Tibial artery (tissue), 4 donors: ENCODE results near the gene C4orf36.

Experiments used
- DNase-seq, 2 donors: peaks; one replicate each; pipeline ENCODE4 v3.0.0-alpha.2; 2019
- H3K27ac ChIP-seq, 2 donors: fragments of 200-600 bp; sonication (generic) in 1 of 2; 1 replicate in 1 of 2; 2 replicates in 1 of 2; pipeline ENCODE4 v1.5.1; 2018 to 2019; ENCODE audit warnings: mild to moderate bottlenecking in 1 of 2
- H3K27me3 ChIP-seq, 2 donors: fragments of 200-600 bp; sonication (generic) in 1 of 2; one replicate each; pipeline versions ENCODE4 v1.5.1 to v1.6.0; 2016 to 2019
- H3K36me3 ChIP-seq, 3 donors: fragments of 200-600 bp; sonication (generic) in 2 of 3; one replicate each; pipeline ENCODE4 v1.5.1; 2016 to 2019; ENCODE audit warnings: mild to moderate bottlenecking in 2 of 3
- H3K4me1 ChIP-seq, 4 donors: fragments of 200-600 bp; sonication (generic) in 2 of 4; 1 replicate in 3 of 4; 2 replicates in 1 of 4; pipeline ENCODE4 v1.5.1; 2016 to 2019
- H3K4me3 ChIP-seq, 2 donors: fragments of 200-600 bp; sonication (generic) in 1 of 2; 1 replicate in 1 of 2; 2 replicates in 1 of 2; pipeline ENCODE4 v1.5.1; 2018 to 2019; ENCODE audit warnings: mild to moderate bottlenecking in 2 of 2
- H3K9me3 ChIP-seq, 3 donors: fragments of 200-600 bp; sonication (generic) in 1 of 3; one replicate each; pipeline ENCODE4 v1.5.1; 2016 to 2019
- CTCF ChIP-seq, 2 experiments: fragments of 200-600 bp in 1 of 2; fragments of 450-650 bp in 1 of 2; IDR thresholded peaks; one replicate each; pipeline ENCODE4 v1.5.1; 2017 to 2019; ENCODE audit warnings: antibody characterized with exemption in 2 of 2, mild to moderate bottlenecking in 1 of 2, moderate library complexity in 1 of 2
- intact Hi-C: fragments of 100-400 bp; cut with DNase I; formaldehyde crosslinking; loops from one replicate; pipeline ENCODE4 v1.15.0; 2023; ENCODE audit warnings: low total_unique reads

The C4orf36 gene

DNA sequence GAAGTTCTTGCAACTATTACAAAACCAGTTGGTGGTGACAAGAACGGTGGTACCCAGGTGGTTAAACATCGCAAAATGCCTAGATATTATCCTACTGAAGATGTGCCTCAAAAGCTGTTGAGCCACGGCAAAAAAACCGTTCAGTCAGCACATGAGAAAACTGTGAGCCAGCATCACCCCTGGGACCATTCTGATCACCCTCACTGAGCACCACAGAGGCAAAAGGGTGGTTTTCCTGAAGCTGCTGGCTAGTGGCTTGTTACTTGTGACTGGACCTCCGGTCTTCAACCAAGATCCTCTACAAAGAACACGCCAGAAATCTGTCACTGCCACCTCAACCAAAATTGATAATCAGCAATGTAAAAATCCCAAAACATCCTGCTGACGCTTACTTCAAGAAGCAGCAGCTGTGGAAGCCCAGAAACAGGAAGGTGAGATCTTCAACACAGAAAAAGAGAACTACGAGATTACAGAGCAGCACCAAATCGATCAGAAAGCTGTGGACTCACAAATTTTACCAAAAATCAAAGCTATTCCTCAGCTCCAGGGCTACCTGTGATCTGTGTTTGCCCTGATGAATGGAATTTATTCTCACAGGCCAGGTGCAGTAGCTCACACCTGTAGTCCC, 21.7 kb downstream of the C4orf36 start:
- intact Hi-C loops = no loop called here
- Histone ChIP-seq H3K36me3 (no peaks in the 10 kb centered on the region), H3K27ac (no peak overlapping the region), H3K4me3 (no peak overlapping the region), H3K4me1 (no peaks in the 10 kb centered on the region), H3K9me3 (no peaks in the 10 kb centered on the region), H3K27me3 (no peaks in the 10 kb centered on the region)
- DNase-seq = no peak
- TF ChIP-seq CTCF (IDR thresholded peaks at IDR 0.05) = no peak

DNA sequence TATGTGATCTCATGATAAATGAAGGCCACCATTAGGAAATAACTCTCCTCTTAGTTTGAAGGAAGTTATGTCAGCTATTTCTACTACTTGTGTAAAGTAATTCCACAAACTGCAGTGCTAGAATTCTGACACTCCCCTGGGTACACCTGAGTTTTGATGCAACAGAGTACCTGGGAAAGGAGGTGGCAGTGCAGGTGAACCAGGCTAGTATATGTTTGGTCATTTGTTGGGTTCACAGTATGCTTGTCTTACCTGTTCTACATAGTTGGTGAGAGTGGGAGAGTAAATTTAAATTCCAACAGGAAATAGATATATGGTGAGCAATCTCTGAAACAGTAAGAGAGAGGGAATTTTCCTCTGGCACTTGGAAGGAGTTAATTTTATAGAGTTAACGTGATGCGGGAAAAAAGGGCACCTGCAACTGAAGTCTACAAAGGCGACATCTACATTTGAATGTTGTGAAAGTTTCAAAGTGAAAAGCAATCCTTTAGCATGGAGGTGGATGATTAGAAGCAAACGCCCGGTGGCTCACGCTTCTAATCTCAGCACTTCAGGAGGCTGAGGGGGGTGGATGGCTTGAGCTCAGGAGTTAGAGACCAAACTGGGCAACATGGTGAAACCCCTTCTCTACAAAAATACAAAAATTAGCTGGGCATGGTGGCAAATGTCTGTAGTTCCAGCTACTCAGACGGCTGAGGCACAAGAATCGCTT, 34.7 kb downstream of the C4orf36 start:
- no peaks in the 10 kb centered on the region for H3K4me1 ChIP-seq
- H3K36me3 ChIP-seq = no peaks in the 10 kb centered on the region
- H3K9me3 ChIP-seq = no peaks in the 10 kb centered on the region
- intact Hi-C loops = no loop called here
- H3K4me3 ChIP-seq = no peak overlapping the region
- DNase-seq = no peak
- H3K27ac ChIP-seq = no peak overlapping the region
- no peaks in the 10 kb centered on the region for H3K27me3 ChIP-seq
- TF ChIP-seq CTCF (IDR thresholded peaks at IDR 0.05) = no peak

GRCh38 chr4:86856896-86857295, 35.3 kb downstream of the C4orf36 start:
- Histone ChIP-seq H3K36me3 (no peaks in the 10 kb centered on the region), H3K27ac (no peak overlapping the region), H3K4me1 (no peaks in the 10 kb centered on the region), H3K27me3 (no peaks in the 10 kb centered on the region), H3K9me3 (no peaks in the 10 kb centered on the region), H3K4me3 (no peak overlapping the region)
- DNase-seq = no peak
- TF ChIP-seq CTCF (IDR thresholded peaks at IDR 0.05) = no peak
- intact Hi-C loops = no loop called here

DNA sequence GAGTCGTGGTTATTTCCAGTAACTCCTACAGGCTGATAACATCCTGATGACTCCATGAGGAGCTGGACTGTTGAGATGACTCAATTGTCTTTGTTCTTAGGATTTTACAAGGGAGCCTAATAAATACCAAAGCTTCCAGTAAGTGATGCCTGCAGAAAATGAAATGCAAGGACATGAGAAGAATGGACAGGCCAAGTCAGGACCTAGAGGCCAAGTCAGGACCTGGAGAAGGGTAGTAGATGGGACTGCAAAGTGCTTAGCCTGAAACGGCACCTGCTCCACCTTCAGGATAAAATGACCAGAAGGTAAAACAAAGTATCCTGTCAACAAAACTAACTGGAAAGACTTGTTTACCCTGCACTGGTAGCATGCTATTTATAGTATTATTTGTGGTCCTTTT, 36.6 kb downstream of the C4orf36 start:
- Histone ChIP-seq H3K4me1 (no peaks in the 10 kb centered on the region), H3K27ac (no peak overlapping the region), H3K9me3 (no peaks in the 10 kb centered on the region), H3K36me3 (no peaks in the 10 kb centered on the region), H3K27me3 (no peaks in the 10 kb centered on the region), H3K4me3 (no peak overlapping the region)
- DNase-seq = no peak
- TF ChIP-seq CTCF (IDR thresholded peaks at IDR 0.05) = no peak
- intact Hi-C loops = no loop called here

GRCh38 chr4:86853209-86853608, 39.0 kb downstream of the C4orf36 start:
- DNase-seq = no peak
- Histone ChIP-seq H3K9me3 (no peaks in the 10 kb centered on the region), H3K4me3 (no peak overlapping the region), H3K27ac (no peak overlapping the region), H3K27me3 (no peaks in the 10 kb centered on the region), H3K4me1 (peaks cover 0 to 5% (median 0%) of the 10 kb centered on the region in 4 donors), H3K36me3 (no peaks in the 10 kb centered on the region)
- TF ChIP-seq CTCF (IDR thresholded peaks at IDR 0.05) = no peak
- intact Hi-C loops = no loop called here
